H1 (cell line): Measurements from ENCODE around the gene TLE4. TPM values are rescaled to one million over a fixed set of nuclear protein-coding genes. Genes with fewer than 3 reads are reported as not detected.

Experiments used
- CEBPB ChIP-seq: IDR thresholded peaks from 2 replicates; pipeline ENCODE4 v1.6.1; 2012; ENCODE audit warnings: low read depth, low read length
- CTBP2 ChIP-seq: IDR thresholded peaks from 2 replicates; pipeline ENCODE4 v1.7.0; 2011; ENCODE audit warnings: borderline replicate concordance, mild to moderate bottlenecking, moderate library complexity, mixed read lengths, low read length; ENCODE audit not compliant: insufficient read depth, insufficient read length
- GTF2F1 ChIP-seq: IDR thresholded peaks from 2 replicates; pipeline ENCODE4 v1.6.1; 2012; ENCODE audit warnings: low read depth, low read length, improper control_type of control experiment, borderline replicate concordance
- SRF ChIP-seq: IDR thresholded peaks from 2 replicates; pipeline ENCODE4 v1.6.1; 2011; ENCODE audit warnings: mild to moderate bottlenecking, low read depth, low read length, moderate library complexity
- TCF12 ChIP-seq: IDR thresholded peaks from 2 replicates; pipeline ENCODE4 v1.6.1; 2011; ENCODE audit warnings: low read depth, mild to moderate bottlenecking, low read length
- ZNF274 ChIP-seq: IDR thresholded peaks from 2 replicates; pipeline ENCODE4 v1.7.0; 2012; ENCODE audit warnings: low read length, borderline replicate concordance; ENCODE audit errors: extremely low read depth
- polyA plus RNA-seq, 7 experiments: library from polyadenylated mRNA; depleted of rRNA in 3 of 7; stranded (reverse) in 5 of 7; unstranded in 2 of 7; fragments of >200 nt in 5 of 7; fragments of 200-250 nt in 2 of 7; gene quantifications; 1 replicate in 5 of 7; 2 replicates in 1 of 7; 4 replicates in 1 of 7; pipeline versions ENCODE4 v1.2.1 to v1.2.3, GENCODE V29; 2011 to 2013; ENCODE audit warnings: missing spikeins in 2 of 7, mixed read lengths in 2 of 7
- total RNA-seq: library from RNA; stranded (reverse); fragmentation: NEBNext Ultra II Directional; extraction: Animal tissue kit (Norgen Biotek cat#: 25700); gene quantifications from 2 replicates; pipeline ENCODE4 v1.2.1, GENCODE V29; 2021

Gene TLE4
- total and polyA plus RNA-seq, 2 of the 8 experiments (the other 6 are each of a cell fraction or from before 2014, with no cell fraction given) = 32.4 to 36.9 TPM

- TF ChIP-seq SRF (no peak), ZNF274 (no peak), TCF12 (no peak), CEBPB (no peak), CTBP2 (no peak), GTF2F1 (no peak)
These were observed 48.2 kb downstream of the TLE4 start (continued) for GRCh38 chr9:79619930-79620329.
